ENCODE measurements around the gene FXYD3. TPM values are rescaled to one million over a fixed set of nuclear protein-coding genes. Genes with fewer than 3 reads are reported as not detected.

FXYD3 gene
- polyA plus RNA-seq, 1 donor from 2014 or later, result not detected

DNA sequence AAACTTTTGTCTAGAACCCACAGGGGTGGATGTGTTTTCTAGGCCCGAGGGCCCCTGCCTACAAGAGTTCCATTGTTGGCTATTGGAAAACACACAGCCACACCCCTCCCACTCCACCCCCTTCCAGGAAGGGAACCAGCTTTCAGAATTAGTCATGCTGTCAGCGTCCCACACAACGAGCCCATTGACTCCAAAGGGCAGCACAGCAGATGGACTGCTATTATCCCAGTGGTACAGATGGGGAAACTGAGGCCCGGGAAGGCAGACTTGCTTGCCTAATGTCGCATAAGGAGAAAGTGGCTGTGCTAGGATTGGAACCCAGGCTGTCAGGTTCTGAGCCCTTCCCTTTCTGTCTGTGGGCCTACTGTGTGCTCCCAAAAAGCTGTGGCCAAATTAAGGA, 8.1 kb upstream of the FXYD3 start:
- H3K9me2 ChIP-seq (ENCODE audit: insufficient read depth, low read length), result no peaks in the 10 kb centered on the region
- H3K9ac ChIP-seq (ENCODE audit: low read length), result no peak overlapping the region
- no peaks in the 10 kb centered on the region for H4K20me1 ChIP-seq (ENCODE audit: insufficient read depth)
- no peaks in the 10 kb centered on the region for H3K79me2 ChIP-seq (replicated peaks; ENCODE audit: insufficient read depth, low read length)
- no peak overlapping the region for H3K4me3 ChIP-seq (ENCODE audit: low read length)
- H3K27me3 ChIP-seq (ENCODE audit: insufficient read depth, low read depth, low read length), result no peaks in the 10 kb centered on the region
- TF ChIP-seq, protein P1, sequence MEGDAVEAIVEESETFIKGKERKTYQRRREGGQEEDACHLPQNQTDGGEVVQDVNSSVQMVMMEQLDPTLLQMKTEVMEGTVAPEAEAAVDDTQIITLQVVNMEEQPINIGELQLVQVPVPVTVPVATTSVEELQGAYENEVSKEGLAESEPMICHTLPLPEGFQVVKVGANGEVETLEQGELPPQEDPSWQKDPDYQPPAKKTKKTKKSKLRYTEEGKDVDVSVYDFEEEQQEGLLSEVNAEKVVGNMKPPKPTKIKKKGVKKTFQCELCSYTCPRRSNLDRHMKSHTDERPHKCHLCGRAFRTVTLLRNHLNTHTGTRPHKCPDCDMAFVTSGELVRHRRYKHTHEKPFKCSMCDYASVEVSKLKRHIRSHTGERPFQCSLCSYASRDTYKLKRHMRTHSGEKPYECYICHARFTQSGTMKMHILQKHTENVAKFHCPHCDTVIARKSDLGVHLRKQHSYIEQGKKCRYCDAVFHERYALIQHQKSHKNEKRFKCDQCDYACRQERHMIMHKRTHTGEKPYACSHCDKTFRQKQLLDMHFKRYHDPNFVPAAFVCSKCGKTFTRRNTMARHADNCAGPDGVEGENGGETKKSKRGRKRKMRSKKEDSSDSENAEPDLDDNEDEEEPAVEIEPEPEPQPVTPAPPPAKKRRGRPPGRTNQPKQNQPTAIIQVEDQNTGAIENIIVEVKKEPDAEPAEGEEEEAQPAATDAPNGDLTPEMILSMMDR (IDR thresholded peaks at IDR 0.05; ENCODE audit: poor library complexity, severe bottlenecking), result no peak
- TF ChIP-seq RAD21 (conservative IDR thresholded peaks at IDR 0.05) (no peak), SMC3 (conservative IDR thresholded peaks at IDR 0.05; ENCODE audit: poor library complexity) (no peak), POLR2AphosphoS5 (IDR thresholded peaks at IDR 0.05) (no peak), EP300 (conservative IDR thresholded peaks at IDR 0.05; ENCODE audit: poor library complexity, severe bottlenecking) (no peak), MXI1 (conservative IDR thresholded peaks at IDR 0.05; ENCODE audit: poor library complexity, severe bottlenecking) (no peak), TAF1 (IDR thresholded peaks at IDR 0.05; ENCODE audit: low read depth) (no peak), EZH2 (IDR thresholded peaks at IDR 0.05; ENCODE audit: borderline replicate concordance, insufficient read depth, low read length, poor library complexity, severe bottlenecking) (no peak)
- TF ChIP-seq, protein P2, sequence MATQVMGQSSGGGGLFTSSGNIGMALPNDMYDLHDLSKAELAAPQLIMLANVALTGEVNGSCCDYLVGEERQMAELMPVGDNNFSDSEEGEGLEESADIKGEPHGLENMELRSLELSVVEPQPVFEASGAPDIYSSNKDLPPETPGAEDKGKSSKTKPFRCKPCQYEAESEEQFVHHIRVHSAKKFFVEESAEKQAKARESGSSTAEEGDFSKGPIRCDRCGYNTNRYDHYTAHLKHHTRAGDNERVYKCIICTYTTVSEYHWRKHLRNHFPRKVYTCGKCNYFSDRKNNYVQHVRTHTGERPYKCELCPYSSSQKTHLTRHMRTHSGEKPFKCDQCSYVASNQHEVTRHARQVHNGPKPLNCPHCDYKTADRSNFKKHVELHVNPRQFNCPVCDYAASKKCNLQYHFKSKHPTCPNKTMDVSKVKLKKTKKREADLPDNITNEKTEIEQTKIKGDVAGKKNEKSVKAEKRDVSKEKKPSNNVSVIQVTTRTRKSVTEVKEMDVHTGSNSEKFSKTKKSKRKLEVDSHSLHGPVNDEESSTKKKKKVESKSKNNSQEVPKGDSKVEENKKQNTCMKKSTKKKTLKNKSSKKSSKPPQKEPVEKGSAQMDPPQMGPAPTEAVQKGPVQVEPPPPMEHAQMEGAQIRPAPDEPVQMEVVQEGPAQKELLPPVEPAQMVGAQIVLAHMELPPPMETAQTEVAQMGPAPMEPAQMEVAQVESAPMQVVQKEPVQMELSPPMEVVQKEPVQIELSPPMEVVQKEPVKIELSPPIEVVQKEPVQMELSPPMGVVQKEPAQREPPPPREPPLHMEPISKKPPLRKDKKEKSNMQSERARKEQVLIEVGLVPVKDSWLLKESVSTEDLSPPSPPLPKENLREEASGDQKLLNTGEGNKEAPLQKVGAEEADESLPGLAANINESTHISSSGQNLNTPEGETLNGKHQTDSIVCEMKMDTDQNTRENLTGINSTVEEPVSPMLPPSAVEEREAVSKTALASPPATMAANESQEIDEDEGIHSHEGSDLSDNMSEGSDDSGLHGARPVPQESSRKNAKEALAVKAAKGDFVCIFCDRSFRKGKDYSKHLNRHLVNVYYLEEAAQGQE (IDR thresholded peaks at IDR 0.05; ENCODE audit: borderline replicate concordance), result no peak
- H3F3A ChIP-seq (ENCODE audit: insufficient read depth, low read length, poor library complexity, severe bottlenecking), result no peaks in the 10 kb centered on the region
- no peaks in the 10 kb centered on the region for H3K36me3 ChIP-seq (ENCODE audit: insufficient read depth, low read length)
- H3K4me2 ChIP-seq (ENCODE audit: low read length), result no peak overlapping the region
- H2AFZ ChIP-seq (ENCODE audit: low read depth, low read length), result no peak overlapping the region
- H3K9me3 ChIP-seq (ENCODE audit: low read length), result no peaks in the 10 kb centered on the region
- H3K27ac ChIP-seq (ENCODE audit: low read length), result no peak overlapping the region

DNA sequence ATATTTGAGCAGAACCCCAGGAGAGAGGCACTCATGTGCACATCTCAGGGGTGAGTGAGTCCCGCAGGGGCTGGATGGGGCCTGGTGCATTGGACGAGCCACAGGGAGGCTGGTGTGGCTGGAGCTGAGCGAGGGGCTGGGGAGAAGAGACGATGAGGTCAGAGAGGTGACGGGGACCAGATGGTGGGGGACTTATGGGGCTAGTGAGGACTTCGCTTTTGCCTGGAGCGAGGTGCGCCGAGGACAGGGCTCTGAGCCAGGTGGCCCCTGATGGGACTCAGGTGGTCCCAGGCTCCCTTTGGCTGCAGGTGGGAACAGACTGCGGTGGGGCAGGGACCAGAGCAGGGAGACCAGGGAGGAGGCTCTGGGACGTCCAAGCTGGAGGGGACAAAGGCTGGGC, 6.9 kb upstream of the FXYD3 start:
- Histone ChIP-seq H3K9ac (ENCODE audit: low read length) (no peak overlapping the region), H3K27ac (ENCODE audit: low read length) (no peak overlapping the region), H3K79me2 (replicated peaks; ENCODE audit: insufficient read depth, low read length) (no peaks in the 10 kb centered on the region)

More for the DNA sequence above, 6.9 kb upstream of the FXYD3 start:
- Histone ChIP-seq H3K4me3 (ENCODE audit: low read length) (no peak overlapping the region), H3K27me3 (ENCODE audit: insufficient read depth, low read depth, low read length) (no peaks in the 10 kb centered on the region), H3K9me2 (ENCODE audit: insufficient read depth, low read length) (no peaks in the 10 kb centered on the region), H2AFZ (ENCODE audit: low read depth, low read length) (no peak overlapping the region), H3K4me2 (ENCODE audit: low read length) (no peak overlapping the region), H3K36me3 (ENCODE audit: insufficient read depth, low read length) (no peaks in the 10 kb centered on the region), H4K20me1 (ENCODE audit: insufficient read depth) (no peaks in the 10 kb centered on the region), H3K9me3 (ENCODE audit: low read length) (no peaks in the 10 kb centered on the region), H3F3A (ENCODE audit: insufficient read depth, low read length, poor library complexity, severe bottlenecking) (no peaks in the 10 kb centered on the region)
- TF ChIP-seq TAF1 (IDR thresholded peaks at IDR 0.05; ENCODE audit: low read depth), result no peak
- TF ChIP-seq POLR2AphosphoS5 (IDR thresholded peaks at IDR 0.05), result no peak
- TF ChIP-seq EP300 (conservative IDR thresholded peaks at IDR 0.05; ENCODE audit: poor library complexity, severe bottlenecking), result no peak
- TF ChIP-seq, protein P1 (IDR thresholded peaks at IDR 0.05; ENCODE audit: poor library complexity, severe bottlenecking), result no peak
- TF ChIP-seq SMC3 (conservative IDR thresholded peaks at IDR 0.05; ENCODE audit: poor library complexity), result no peak
- TF ChIP-seq RAD21 (conservative IDR thresholded peaks at IDR 0.05), result no peak
- TF ChIP-seq, protein P2 (IDR thresholded peaks at IDR 0.05; ENCODE audit: borderline replicate concordance), result no peak
- TF ChIP-seq MXI1 (conservative IDR thresholded peaks at IDR 0.05; ENCODE audit: poor library complexity, severe bottlenecking), result no peak
- no peak for TF ChIP-seq EZH2 (IDR thresholded peaks at IDR 0.05; ENCODE audit: borderline replicate concordance, insufficient read depth, low read length, poor library complexity, severe bottlenecking)
